HCT116 (cell line): ENCODE measurements around the gene URM1. TPM values are rescaled to one million over a fixed set of nuclear protein-coding genes. Genes with fewer than 3 reads are reported as not detected.

Experiments used
- ATAC-seq: fragments of 200-7000 bp; cut with Tn5 transposase; 2 replicates; pipeline ENCODE4 v1.9.1; 2020; ENCODE audit warnings: mild to moderate bottlenecking, moderate library complexity
- BruUV-seq: library from RNA; stranded (reverse); fragments of 400-500 nt; replicated peaks from 2 replicates; lab custom pipeline; 2021; lab: Mats Ljungman, UMichigan
- CTCF ChIA-PET: fragments of 300-600 bp; sonication (Branson Sonifier 250); formaldehyde crosslinking; loops from one replicate; lab custom pipeline; 2021; ENCODE audit warnings: antibody characterized with exemption; lab: Charles Lee
- POLR2A ChIA-PET: fragments of 300-600, 350-600 bp; sonication (Branson Sonifier 250); formaldehyde crosslinking; loops from one replicate; lab custom pipeline; 2021; ENCODE audit warnings: antibody characterized with exemption; lab: Charles Lee
- RAD21 ChIA-PET, 2 experiments: fragments of 300-600 bp; sonication (Branson Sonifier 250); formaldehyde crosslinking; loops; one replicate each; lab custom pipeline; 2023; ENCODE audit warnings: low total read pairs in 2 of 2; ENCODE audit not compliant: uncharacterized antibody in 2 of 2, unreplicated experiment in 2 of 2, low non-redundant PET in 1 of 2; lab: Charles Lee
- DNase-seq: peaks from one replicate; pipeline ENCODE4 v3.0.0-alpha.2; 2010; ENCODE audit warnings: low read depth, low spot score
- H2AFZ ChIP-seq: fragments of 200-600 bp; shearing (Covaris generic), sonication (generic); 2 replicates; pipeline ENCODE4 v1.6.1; 2017; ENCODE audit warnings: low read depth, mixed run types, mixed read lengths, antibody characterized with exemption, low read length; ENCODE audit not compliant: poor library complexity, severe bottlenecking
- H3K27ac ChIP-seq: 2 replicates; pipeline ENCODE4 v1.5.1; 2012; ENCODE audit warnings: low read depth, low read length
- H3K27me3 ChIP-seq: fragments of 200-600 bp; sonication (generic); 2 replicates; pipeline ENCODE4 v1.6.1; 2016; ENCODE audit warnings: mixed run types, low read length, mixed read lengths; ENCODE audit not compliant: insufficient read depth
- H3K36me3 ChIP-seq, 2 experiments: fragments of 200-500 bp in 1 of 2; fragments of 200-600 bp in 1 of 2; sonication (Bioruptor generic) in 1 of 2; sonication (generic) in 1 of 2; 2 replicates each; pipeline versions ENCODE4 v1.5.1 to v1.6.1; 2014 to 2016; ENCODE audit warnings: low read length in 2 of 2, inconsistent platforms in 1 of 2, mixed read lengths in 1 of 2, mixed run types in 1 of 2; ENCODE audit not compliant: insufficient read depth in 2 of 2, control insufficient read depth in 1 of 2
- H3K4me1 ChIP-seq, 2 experiments: fragments of 200-600 bp in 1 of 2; sonication (generic) in 1 of 2; 2 replicates each; pipeline versions ENCODE4 v1.5.1 to v1.6.1; 2012 to 2017; ENCODE audit warnings: low read length in 2 of 2, inconsistent platforms in 1 of 2, mild to moderate bottlenecking in 1 of 2, mixed read lengths in 1 of 2, mixed run types in 1 of 2, moderate library complexity in 1 of 2; ENCODE audit not compliant: insufficient read depth in 2 of 2, control insufficient read depth in 1 of 2
- H3K4me2 ChIP-seq: fragments of 200-600 bp; sonication (generic); 2 replicates; pipeline ENCODE4 v1.6.1; 2017; ENCODE audit warnings: mixed run types, low read length, mixed read lengths
- H3K4me3 ChIP-seq, 2 experiments: fragments of 200-600 bp in 1 of 2; sonication (generic) in 1 of 2; replicated peaks in 1 of 2; 2 replicates each; pipeline ENCODE4 v1.5.1; 2011 to 2016; ENCODE audit warnings: low read length in 2 of 2, control low read depth in 1 of 2, low read depth in 1 of 2, mild to moderate bottlenecking in 1 of 2, mixed read lengths in 1 of 2, mixed run types in 1 of 2
- H3K79me2 ChIP-seq: fragments of 200-600 bp; sonication (generic); 2 replicates; pipeline ENCODE4 v1.6.1; 2017; ENCODE audit warnings: mild to moderate bottlenecking, mixed run types, low read length, moderate library complexity, mixed read lengths; ENCODE audit not compliant: insufficient read depth
- H3K9ac ChIP-seq: fragments of 200-600 bp; sonication (generic); 2 replicates; pipeline ENCODE4 v1.6.1; 2016; ENCODE audit warnings: low read length, mixed read lengths
- H3K9me2 ChIP-seq: fragments of 200-600 bp; sonication (generic), shearing (Covaris generic); 2 replicates; pipeline ENCODE4 v1.6.1; 2017; ENCODE audit warnings: mixed run types, mild to moderate bottlenecking, moderate library complexity; ENCODE audit not compliant: insufficient read depth
- H3K9me3 ChIP-seq, 2 experiments: fragments of 200-500 bp in 1 of 2; fragments of 200-600 bp in 1 of 2; sonication (Bioruptor generic) in 1 of 2; sonication (generic) in 1 of 2; 2 replicates each; pipeline ENCODE4 v1.6.1; 2014 to 2017; ENCODE audit warnings: low read length in 2 of 2, mixed read lengths in 2 of 2, inconsistent platforms in 1 of 2, low read depth in 1 of 2, mild to moderate bottlenecking in 1 of 2, mixed run types in 1 of 2, moderate library complexity in 1 of 2; ENCODE audit not compliant: control insufficient read depth in 1 of 2, insufficient read depth in 1 of 2
- H4K20me1 ChIP-seq: fragments of 200-600 bp; sonication (generic), shearing (Covaris generic); 2 replicates; pipeline ENCODE4 v1.6.1; 2017; ENCODE audit warnings: mixed run types, mild to moderate bottlenecking, moderate library complexity; ENCODE audit not compliant: insufficient read depth
- CEBPB ChIP-seq: IDR thresholded peaks from 2 replicates; pipeline ENCODE4 v1.6.1; 2012; ENCODE audit warnings: low read depth
- EZH2phosphoT487 ChIP-seq: fragments of 200-600 bp; IDR thresholded peaks from 2 replicates; pipeline ENCODE4 v1.6.1; 2018; ENCODE audit warnings: antibody characterized with exemption, borderline replicate concordance
- SIN3A ChIP-seq: IDR thresholded peaks from 2 replicates; pipeline ENCODE4 v1.6.1; 2012; ENCODE audit warnings: low read depth
- SP1 ChIP-seq: IDR thresholded peaks from 2 replicates; pipeline ENCODE4 v1.6.1; 2012; ENCODE audit warnings: low read depth
- ZNF274 ChIP-seq: fragments of 200-500 bp; sonication (Bioruptor generic); IDR thresholded peaks from 2 replicates; pipeline ENCODE4 v1.6.1; 2014; ENCODE audit warnings: mild to moderate bottlenecking, low read depth, low read length, inconsistent platforms
- intact Hi-C: fragments of 100-400 bp; cut with micrococcal nuclease; formaldehyde crosslinking; loops from 2 replicates; pipeline ENCODE4 v1.10.0; 2022
- total RNA-seq: library from RNA; stranded (reverse); gene quantifications from one replicate; pipeline ENCODE4 v1.2.1, GENCODE V29; 2021; ENCODE audit not compliant: unreplicated experiment
- TF ChIP-seq, protein P1 (sequence below), 3 experiments: fragments of 200-600 bp in 1 of 3; sonication (generic) in 1 of 3; IDR thresholded peaks in 2 of 3; conservative IDR thresholded peaks in 1 of 3; 2 replicates each; pipeline ENCODE4 v1.5.1; 2012 to 2017; ENCODE audit warnings: low read depth in 2 of 3, low read length in 2 of 3, antibody characterized with exemption in 1 of 3, borderline replicate concordance in 1 of 3, control low read depth in 1 of 3, mild to moderate bottlenecking in 1 of 3, mixed read lengths in 1 of 3, mixed run types in 1 of 3, moderate library complexity in 1 of 3; ENCODE audit not compliant: insufficient read depth in 1 of 3
- TF ChIP-seq, protein P2 (sequence below): IDR thresholded peaks from 2 replicates; pipeline ENCODE4 v1.6.1; 2012
- TF ChIP-seq, protein P3 (sequence below): IDR thresholded peaks from 2 replicates; pipeline ENCODE4 v1.6.1; 2011; ENCODE audit warnings: mild to moderate bottlenecking, low read length, moderate library complexity; ENCODE audit not compliant: insufficient replicate concordance; ENCODE audit errors: extremely low read depth

URM1 gene
- total RNA-seq, 1 experiment from 2014 or later = 51.6 TPM

DNA sequence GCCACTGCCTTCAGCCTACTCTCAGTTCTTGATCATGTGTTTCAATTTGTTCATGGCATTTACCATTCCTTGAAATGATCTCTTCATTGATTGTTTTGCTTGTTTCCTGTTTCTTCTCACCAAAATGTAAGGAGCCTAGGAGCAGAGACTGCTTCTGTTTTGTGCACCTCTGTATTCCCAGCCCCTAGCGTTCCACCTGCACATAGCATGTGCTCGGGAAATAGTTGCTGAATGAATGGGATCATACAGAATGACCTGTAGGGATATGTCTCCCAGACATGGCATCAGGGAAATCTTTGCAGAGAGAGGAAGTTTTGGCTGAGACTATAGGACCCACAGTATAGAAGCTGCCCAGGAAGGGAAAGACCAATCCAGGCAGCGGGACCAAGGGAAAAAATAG, 43.3 kb downstream of the URM1 start:
- H3K9me3 ChIP-seq = no peaks in the 10 kb centered on the region
- H3K27ac ChIP-seq = no peak overlapping the region
- no peaks in the 10 kb centered on the region for H3K36me3 ChIP-seq
- peaks cover 9 to 21% of the 10 kb centered on the region in 2 experiments for H3K4me1 ChIP-seq
- ATAC-seq (peak; percentile 85), DNase-seq (no peak)
- intact Hi-C loops = no loop called here
- no peaks in the 10 kb centered on the region for H3K9me2 ChIP-seq
- H3K79me2 ChIP-seq = no peaks in the 10 kb centered on the region
- RAD21 ChIA-PET = no interaction called here
- no peak overlapping the region for H3K4me2 ChIP-seq
- POLR2A ChIA-PET = interaction anchor here (0.6 kb wide), 1 partner anchor 36 kb away, joined by 5 read pairs; no protein-coding TSS in a partner anchor
- H4K20me1 ChIP-seq = no peaks in the 10 kb centered on the region
- no peak overlapping the region for H3K9ac ChIP-seq
- CTCF ChIA-PET = interaction anchor here (0.6 kb wide), 1 partner anchor 120 kb away, joined by 3 read pairs; no protein-coding TSS in a partner anchor
- H3K4me3 ChIP-seq = no peak overlapping the region
- H2AFZ ChIP-seq = no peak overlapping the region
- BruUV-seq = no TSS peak
- H3K27me3 ChIP-seq = no peaks in the 10 kb centered on the region
- no peak for TF ChIP-seq CEBPB
- TF ChIP-seq, protein P1, sequence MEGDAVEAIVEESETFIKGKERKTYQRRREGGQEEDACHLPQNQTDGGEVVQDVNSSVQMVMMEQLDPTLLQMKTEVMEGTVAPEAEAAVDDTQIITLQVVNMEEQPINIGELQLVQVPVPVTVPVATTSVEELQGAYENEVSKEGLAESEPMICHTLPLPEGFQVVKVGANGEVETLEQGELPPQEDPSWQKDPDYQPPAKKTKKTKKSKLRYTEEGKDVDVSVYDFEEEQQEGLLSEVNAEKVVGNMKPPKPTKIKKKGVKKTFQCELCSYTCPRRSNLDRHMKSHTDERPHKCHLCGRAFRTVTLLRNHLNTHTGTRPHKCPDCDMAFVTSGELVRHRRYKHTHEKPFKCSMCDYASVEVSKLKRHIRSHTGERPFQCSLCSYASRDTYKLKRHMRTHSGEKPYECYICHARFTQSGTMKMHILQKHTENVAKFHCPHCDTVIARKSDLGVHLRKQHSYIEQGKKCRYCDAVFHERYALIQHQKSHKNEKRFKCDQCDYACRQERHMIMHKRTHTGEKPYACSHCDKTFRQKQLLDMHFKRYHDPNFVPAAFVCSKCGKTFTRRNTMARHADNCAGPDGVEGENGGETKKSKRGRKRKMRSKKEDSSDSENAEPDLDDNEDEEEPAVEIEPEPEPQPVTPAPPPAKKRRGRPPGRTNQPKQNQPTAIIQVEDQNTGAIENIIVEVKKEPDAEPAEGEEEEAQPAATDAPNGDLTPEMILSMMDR (IDR thresholded peaks at IDR 0.05 in 2 of 3, conservative IDR thresholded peaks at IDR 0.05 in 1 of 3; ENCODE audit: borderline replicate concordance in 1 of 3, insufficient read depth in 1 of 3, low read depth in 2 of 3, low read length in 2 of 3) = peak in 2 of 3 experiments; percentile 55 to 67; a peak in 4 of 6 replicates
- TF ChIP-seq ZNF274 = no peak
- TF ChIP-seq SIN3A = no peak
- no peak for TF ChIP-seq SP1
- TF ChIP-seq, protein P2, sequence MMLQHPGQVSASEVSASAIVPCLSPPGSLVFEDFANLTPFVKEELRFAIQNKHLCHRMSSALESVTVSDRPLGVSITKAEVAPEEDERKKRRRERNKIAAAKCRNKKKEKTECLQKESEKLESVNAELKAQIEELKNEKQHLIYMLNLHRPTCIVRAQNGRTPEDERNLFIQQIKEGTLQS = no peak
- no peak for TF ChIP-seq EZH2phosphoT487
- TF ChIP-seq, protein P3, sequence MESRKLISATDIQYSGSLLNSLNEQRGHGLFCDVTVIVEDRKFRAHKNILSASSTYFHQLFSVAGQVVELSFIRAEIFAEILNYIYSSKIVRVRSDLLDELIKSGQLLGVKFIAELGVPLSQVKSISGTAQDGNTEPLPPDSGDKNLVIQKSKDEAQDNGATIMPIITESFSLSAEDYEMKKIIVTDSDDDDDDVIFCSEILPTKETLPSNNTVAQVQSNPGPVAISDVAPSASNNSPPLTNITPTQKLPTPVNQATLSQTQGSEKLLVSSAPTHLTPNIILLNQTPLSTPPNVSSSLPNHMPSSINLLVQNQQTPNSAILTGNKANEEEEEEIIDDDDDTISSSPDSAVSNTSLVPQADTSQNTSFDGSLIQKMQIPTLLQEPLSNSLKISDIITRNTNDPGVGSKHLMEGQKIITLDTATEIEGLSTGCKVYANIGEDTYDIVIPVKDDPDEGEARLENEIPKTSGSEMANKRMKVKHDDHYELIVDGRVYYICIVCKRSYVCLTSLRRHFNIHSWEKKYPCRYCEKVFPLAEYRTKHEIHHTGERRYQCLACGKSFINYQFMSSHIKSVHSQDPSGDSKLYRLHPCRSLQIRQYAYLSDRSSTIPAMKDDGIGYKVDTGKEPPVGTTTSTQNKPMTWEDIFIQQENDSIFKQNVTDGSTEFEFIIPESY = no peak
